ENCODE data around the gene NUDT11. TPM values are rescaled to one million over a fixed set of nuclear protein-coding genes. Genes with fewer than 3 reads are reported as not detected.
"Not testable (repeated sequence)": the region's sequence is repeated elsewhere in the genome, so short reads cannot be mapped to it uniquely, and the experiment has no call there.

Gene NUDT11
- polyA plus RNA-seq (2011; rRNA removed), result 3.0 and 3.3 TPM in 2 replicates
- 1.6 and 1.8 TPM in 2 replicates for polyA plus RNA-seq (2012; cell fraction: cytosol; rRNA removed)
- polyA plus RNA-seq (2012; cell fraction: nucleus; rRNA removed), result 0.56 and 0.82 TPM in 2 replicates
- 2.1 to 2.7 TPM (median 2.5 TPM) in 3 replicates for polyA plus RNA-seq (2017; fragmentation: RNase III; extraction: RNeasy Plus Mini Kit Qiagen cat#74134 plus additional on column Dnase treatment)
- polyA minus RNA-seq (2011; rRNA and poly(A)+ RNA removed), result 0.83 and 0.97 TPM in 2 replicates

- no peaks in the 10 kb centered on the region for H3K9me3 ChIP-seq
- H3K27ac ChIP-seq, result peak within 1 kb of the TSS; percentile 67 to 91
- H3K4me3 ChIP-seq, result peak within 1 kb of the TSS; percentile 70
- no peaks in the 10 kb centered on the region for H3K4me1 ChIP-seq
- ChIA-PET CTCF (no interaction called here), POLR2A (interaction anchor here (1.0 kb wide), 1 partner anchor 9 kb away, joined by 5 read pairs; no protein-coding TSS in a partner anchor)
- ATAC-seq, result peak; percentile 97 to 99
- TF ChIP-seq MAX (IDR thresholded peaks at IDR 0.05), result peak; percentile 68; the same call in 1 of the 2 replicates
- TF ChIP-seq USF2 (IDR thresholded peaks at IDR 0.05), result peak; percentile 48; the same call in 1 of the 2 replicates
- TF ChIP-seq HEYL (CRISPR knock-in tag; IDR thresholded peaks at IDR 0.05), result no peak
- TF ChIP-seq E2F6 (IDR thresholded peaks at IDR 0.05; ENCODE audit: borderline replicate concordance, low read depth), result peak; percentile 43; the same call in 1 of the 2 replicates
- no peak for FAIRE-seq
- 3% methylated on average over 15 of the region's 96 CpGs for WGBS (ENCODE audit: missing lambda C conversion rate)
- peak; percentile 30 to 58 for DNase-seq (ENCODE audit: low read depth in 1 of 2, low spot score in 1 of 2)
- peak within 1 kb of the TSS; percentile 84 for H3K4me2 ChIP-seq
Measured at GRCh38 chrX:51496501-51497291, at the start of gene NUDT11. TSS of gene NUDT11 (minus strand) at chrX:51496592. CDS start at chrX:51496444, 148 bp downstream.

- POLR2A ChIA-PET, result no interaction called here
- TF ChIP-seq HMGXB4 (CRISPR knock-in tag; IDR thresholded peaks at IDR 0.05; ENCODE audit: borderline replicate concordance) (no peak), POLR2A (IDR thresholded peaks at IDR 0.05; ENCODE audit: low read length) (no peak), SMC3 (IDR thresholded peaks at IDR 0.05) (no peak), ZSCAN20 (CRISPR knock-in tag; IDR thresholded peaks at IDR 0.05) (no peak), RFX5 (IDR thresholded peaks at IDR 0.05) (no peak), MYC (IDR thresholded peaks at IDR 0.05; ENCODE audit: borderline replicate concordance, low read length) (no peak), MAZ (IDR thresholded peaks at IDR 0.05; ENCODE audit: borderline replicate concordance, low read depth, low read length) (no peak), ATOH8 (CRISPR knock-in tag; IDR thresholded peaks at IDR 0.05; ENCODE audit: low read depth) (no peak), ZNF302 (CRISPR knock-in tag; IDR thresholded peaks at IDR 0.05) (no peak), KDM1A (IDR thresholded peaks at IDR 0.05; ENCODE audit: low read depth) (no peak), TP53 (CRISPR knock-in tag; IDR thresholded peaks at IDR 0.05) (no peak), RCOR1 (IDR thresholded peaks at IDR 0.05; ENCODE audit: low read depth, low read length) (no peak), GATA3 (IDR thresholded peaks at IDR 0.05; ENCODE audit: borderline replicate concordance) (no peak), RARB (CRISPR knock-in tag; IDR thresholded peaks at IDR 0.05) (no peak), CTCF (IDR thresholded peaks at IDR 0.05) (no peak)
- Histone ChIP-seq H3K4me2 (no peak overlapping the region), H3K4me1 (no peaks in the 10 kb centered on the region), H3K27ac (no peak overlapping the region), H3K4me3 (no peak overlapping the region), H3K9me3 (no peaks in the 10 kb centered on the region)
- ATAC-seq (no peak), DNase-seq (ENCODE audit: low read depth in 1 of 2, low spot score in 1 of 2) (no peak), FAIRE-seq (peak; percentile 28)
- CTCF ChIA-PET, result no interaction called here
- 2% methylated on average over 2 of the region's 2 CpGs for WGBS (ENCODE audit: missing lambda C conversion rate)
Measured at GRCh38 chrX:51520393-51520792, 24.0 kb upstream of the NUDT11 start.

- WGBS (ENCODE audit: missing lambda C conversion rate), result 0% methylated on average over 2 of the region's 2 CpGs
- DNase-seq (ENCODE audit: low read depth in 1 of 2, low spot score in 1 of 2); H3K4me1 ChIP-seq; ATAC-seq; H3K27ac ChIP-seq; H3K4me2 ChIP-seq; CTCF ChIA-PET; POLR2A ChIA-PET; FAIRE-seq; H3K4me3 ChIP-seq; H3K9me3 ChIP-seq: not testable (repeated sequence)
Measured at GRCh38 chrX:51519131-51519530, 22.7 kb upstream of the NUDT11 start.
